SU-DHL-6 (cell line): ENCODE results near the gene LRRC71.

Experiments used
- H2AFZ ChIP-seq: fragments of 200-600 bp; sonication (generic); 2 replicates; pipeline ENCODE4 v1.6.1; 2014; ENCODE audit warnings: low read depth, mild to moderate bottlenecking, moderate library complexity, mixed read lengths, antibody characterized with exemption, low read length; ENCODE audit not compliant: severe bottlenecking
- H3F3A ChIP-seq: fragments of 200-600 bp; shearing (Covaris generic); 2 replicates; pipeline ENCODE4 v1.6.0; 2016; ENCODE audit warnings: antibody characterized with exemption, mild to moderate bottlenecking; ENCODE audit not compliant: insufficient read depth
- H3K27ac ChIP-seq: fragments of 200-600 bp; sonication (generic); 2 replicates; pipeline ENCODE4 v1.5.1; 2016; ENCODE audit warnings: low read depth, mild to moderate bottlenecking, low read length, moderate library complexity, mixed read lengths
- H3K27me3 ChIP-seq: fragments of 200-600 bp; sonication (generic), shearing (Covaris generic); 2 replicates; pipeline ENCODE4 v1.6.0; 2014; ENCODE audit warnings: mild to moderate bottlenecking, low read length
- H3K36me3 ChIP-seq: fragments of 200-600 bp; sonication (generic); 2 replicates; pipeline ENCODE4 v1.6.1; 2014; ENCODE audit warnings: mild to moderate bottlenecking, low read length, mixed read lengths
- H3K4me2 ChIP-seq: fragments of 300-600, 200-600 bp; shearing (Covaris generic), sonication (generic); 2 replicates; pipeline ENCODE4 v1.6.0; 2014; ENCODE audit warnings: low read length, low read depth, mild to moderate bottlenecking; ENCODE audit not compliant: poor library complexity, severe bottlenecking
- H3K4me3 ChIP-seq: fragments of 200-600 bp; sonication (generic); 2 replicates; pipeline ENCODE4 v1.5.1; 2014; ENCODE audit warnings: antibody characterized with exemption, low read length, mild to moderate bottlenecking, mixed read lengths; ENCODE audit not compliant: insufficient read depth, poor library complexity, severe bottlenecking
- H3K79me2 ChIP-seq: fragments of 200-600 bp; sonication (generic); 2 replicates; pipeline ENCODE4 v1.6.1; 2014; ENCODE audit warnings: mild to moderate bottlenecking, low read length, moderate library complexity; ENCODE audit not compliant: insufficient read depth
- H3K9ac ChIP-seq: fragments of 200-600 bp; sonication (generic); 2 replicates; pipeline ENCODE4 v1.7.0; 2014; ENCODE audit warnings: mild to moderate bottlenecking, low read length
- H3K9me2 ChIP-seq: fragments of 200-600 bp; sonication (generic); replicated peaks from 2 replicates; pipeline ENCODE4 v1.6.1; 2014; ENCODE audit warnings: low read length; ENCODE audit not compliant: insufficient read depth
- H3K9me3 ChIP-seq: fragments of 200-600 bp; sonication (generic); 2 replicates; pipeline ENCODE4 v1.6.1; 2014; ENCODE audit warnings: low read length, mixed read lengths; ENCODE audit not compliant: insufficient read depth
- H4K20me1 ChIP-seq: fragments of 200-600 bp; sonication (generic); 2 replicates; pipeline ENCODE4 v1.6.1; 2014; ENCODE audit warnings: low read depth, mild to moderate bottlenecking, antibody characterized with exemption, low read length, moderate library complexity, mixed read lengths
- CTCF ChIP-seq: fragments of 200-600 bp; sonication (generic); IDR thresholded peaks from one replicate; pipeline ENCODE4 v1.5.1; 2017; ENCODE audit warnings: antibody characterized with exemption, mild to moderate bottlenecking, low read length, moderate library complexity; ENCODE audit not compliant: insufficient read depth, poor library complexity, severe bottlenecking
- EZH2phosphoT487 ChIP-seq: fragments of 200-600 bp; sonication (generic), shearing (Covaris generic); conservative IDR thresholded peaks from 2 replicates; pipeline ENCODE4 v1.6.1; 2018; ENCODE audit warnings: mild to moderate bottlenecking, antibody characterized with exemption, low read length, moderate library complexity, mixed read lengths

LRRC71 gene

GRCh38 chr1:156909671-156910070 lies 10.8 kb upstream of the LRRC71 start:
- H3K9ac ChIP-seq = no peak overlapping the region
- no peaks in the 10 kb centered on the region for H3K9me3 ChIP-seq
- H3K27me3 ChIP-seq = no peaks in the 10 kb centered on the region
- H3K27ac ChIP-seq = no peak overlapping the region
- H3K4me2 ChIP-seq = no peak overlapping the region
- no peaks in the 10 kb centered on the region for H3F3A ChIP-seq
- no peak overlapping the region for H3K4me3 ChIP-seq
- H2AFZ ChIP-seq = no peak overlapping the region
- H3K9me2 ChIP-seq = no peaks in the 10 kb centered on the region
- no peaks in the 10 kb centered on the region for H3K36me3 ChIP-seq
- TF ChIP-seq EZH2phosphoT487 = no peak
- TF ChIP-seq CTCF = no peak
- no peaks in the 10 kb centered on the region for H4K20me1 ChIP-seq
- no peaks in the 10 kb centered on the region for H3K79me2 ChIP-seq

GRCh38 chr1:156910309-156910782 lies 10.1 kb upstream of the LRRC71 start:
- no peak overlapping the region for H3K4me3 ChIP-seq
- no peaks in the 10 kb centered on the region for H3K9me3 ChIP-seq

GRCh38 chr1:156911577-156912298 lies 8.7 kb upstream of the LRRC71 start:
- Histone ChIP-seq H3K9me2 (no peaks in the 10 kb centered on the region), H3K36me3 (no peaks in the 10 kb centered on the region), H3K9ac (no peak overlapping the region), H3K79me2 (no peaks in the 10 kb centered on the region), H2AFZ (no peak overlapping the region), H4K20me1 (no peaks in the 10 kb centered on the region), H3K4me3 (no peak overlapping the region), H3K9me3 (no peaks in the 10 kb centered on the region), H3K27ac (no peak overlapping the region), H3K27me3 (no peaks in the 10 kb centered on the region), H3K4me2 (no peak overlapping the region), H3F3A (no peaks in the 10 kb centered on the region)
- no peak for TF ChIP-seq CTCF
- no peak for TF ChIP-seq EZH2phosphoT487

More at GRCh38 chr1:156910309-156910782, 10.1 kb upstream of the LRRC71 start:
- Histone ChIP-seq H3K9me2 (no peaks in the 10 kb centered on the region), H3K27ac (no peak overlapping the region), H3F3A (no peaks in the 10 kb centered on the region), H3K27me3 (no peaks in the 10 kb centered on the region), H2AFZ (no peak overlapping the region), H3K79me2 (no peaks in the 10 kb centered on the region), H4K20me1 (no peaks in the 10 kb centered on the region), H3K9ac (no peak overlapping the region), H3K36me3 (no peaks in the 10 kb centered on the region), H3K4me2 (no peak overlapping the region)
- TF ChIP-seq CTCF (peak; percentile 85), EZH2phosphoT487 (no peak)
